ENCODE data around the gene NIN. TPM values are rescaled to one million over a fixed set of nuclear protein-coding genes. Genes with fewer than 3 reads are reported as not detected.
A peak's percentile ranks its signal among the peaks of the same experiment; 100 is the strongest.

Gene NIN
- total RNA-seq, 5 donors from 2014 or later (not counting 1 experiment from before 2014, with no cell fraction given): 92.8 to 141 (median 106) TPM

- no peaks in the 10 kb centered on the region for H3K27me3 Mint-ChIP-seq
- Histone ChIP-seq H3K4me1 (ENCODE audit: control insufficient read depth in 1 of 2, extremely low read depth in 1 of 2, insufficient read depth in 2 of 2, low read length in 2 of 2) (no peaks in the 10 kb centered on the region), H3K27me3 (replicated peaks in 1 of 2; ENCODE audit: control insufficient read depth in 2 of 2, extremely low read depth in 1 of 2, insufficient read depth in 2 of 2, low read length in 1 of 2) (no peaks in the 10 kb centered on the region), H3K4me3 (ENCODE audit: control insufficient read depth in 1 of 2, extremely low read depth in 1 of 2, low read length in 1 of 2) (no peak overlapping the region), H3K27ac (ENCODE audit: low read length) (no peak overlapping the region), H3K36me3 (ENCODE audit: control insufficient read depth in 2 of 2, extremely low read depth in 1 of 2, insufficient read depth in 1 of 2, low read length in 1 of 2) (no peaks in the 10 kb centered on the region), H3K9me3 (no peaks in the 10 kb centered on the region)
- H3K4me3 Mint-ChIP-seq: no peak overlapping the region
- H3K4me1 Mint-ChIP-seq: peaks cover 2 to 9% (median 3%) of the 10 kb centered on the region in 3 donors
- DNase-seq: no peak
- ATAC-seq (replicated peaks in 1 of 4): no peak
- H3K27ac Mint-ChIP-seq: no peak overlapping the region
- CTCF ChIA-PET: interaction anchor here in 1 of 2 donors (1.1 kb wide), 1 partner anchor 13 kb away, joined by 3 read pairs; no protein-coding TSS in a partner anchor
- POLR2A ChIA-PET: interaction anchor here in 1 of 2 donors (0.7 kb wide), 1 partner anchor 35 kb away, joined by 4 read pairs; no protein-coding TSS in a partner anchor
- WGBS (ENCODE audit: insufficient coverage): no CpG with 5 or more reads among the region's 2 CpGs
- no peaks in the 10 kb centered on the region for H3K9me3 Mint-ChIP-seq
- no peaks in the 10 kb centered on the region for H3K36me3 Mint-ChIP-seq
Measured at GRCh38 chr14:50844391-50844790, 13.4 kb upstream of the NIN start.

DNA sequence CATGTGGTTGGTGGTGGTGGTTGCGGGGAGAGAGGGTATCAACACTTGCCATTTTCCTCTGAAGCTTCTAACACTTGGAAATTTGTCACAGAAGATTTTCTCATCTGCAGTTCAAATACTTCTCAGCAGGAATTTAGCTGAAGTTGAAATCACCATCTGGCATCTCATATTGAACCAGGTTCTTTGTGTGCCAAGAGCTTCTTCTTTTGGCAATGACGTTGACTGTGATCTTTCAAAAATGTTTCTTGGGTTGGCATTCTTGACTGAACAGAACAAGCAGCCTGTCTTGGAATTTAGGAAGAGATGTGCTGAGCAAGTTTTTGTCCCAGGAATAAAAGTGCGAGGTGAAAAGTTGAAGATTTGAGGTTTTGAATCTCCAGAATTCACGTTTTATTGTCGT is 8.7 kb upstream of the NIN start:
- H3K27ac ChIP-seq (ENCODE audit: low read length): no peak overlapping the region
- H3K36me3 Mint-ChIP-seq: no peaks in the 10 kb centered on the region
- H3K9me3 Mint-ChIP-seq: no peaks in the 10 kb centered on the region
- no peaks in the 10 kb centered on the region for H3K36me3 ChIP-seq (ENCODE audit: control insufficient read depth in 2 of 2, extremely low read depth in 1 of 2, insufficient read depth in 1 of 2, low read length in 1 of 2)
- ChIA-PET CTCF (interaction anchor here (0.5 to 1.8 kb wide), 3 partner anchors 21 to 511 kb away, joined by 3 to 6 read pairs (median 3); no protein-coding TSS in a partner anchor), POLR2A (no interaction called here)
- peaks cover 17 to 39% (median 18%) of the 10 kb centered on the region in 3 donors for H3K4me1 Mint-ChIP-seq
- 92% methylated on average over 2 of the region's 5 CpGs for WGBS (ENCODE audit: insufficient coverage)
- H3K4me3 ChIP-seq (ENCODE audit: control insufficient read depth in 1 of 2, extremely low read depth in 1 of 2, low read length in 1 of 2): no peak overlapping the region
- H3K4me3 Mint-ChIP-seq: no peak overlapping the region
- DNase-seq (no peak), ATAC-seq (replicated peaks in 1 of 4) (no peak)
- no peaks in the 10 kb centered on the region for H3K27me3 Mint-ChIP-seq
- H3K4me1 ChIP-seq (ENCODE audit: control insufficient read depth in 1 of 2, extremely low read depth in 1 of 2, insufficient read depth in 2 of 2, low read length in 2 of 2): peaks cover 13 to 16% of the 10 kb centered on the region in 2 experiments
- peaks cover 0 to 3% of the 10 kb centered on the region in 2 experiments for H3K27me3 ChIP-seq (replicated peaks in 1 of 2; ENCODE audit: control insufficient read depth in 2 of 2, extremely low read depth in 1 of 2, insufficient read depth in 2 of 2, low read length in 1 of 2)
- no peak overlapping the region for H3K27ac Mint-ChIP-seq
- no peaks in the 10 kb centered on the region for H3K9me3 ChIP-seq

DNA sequence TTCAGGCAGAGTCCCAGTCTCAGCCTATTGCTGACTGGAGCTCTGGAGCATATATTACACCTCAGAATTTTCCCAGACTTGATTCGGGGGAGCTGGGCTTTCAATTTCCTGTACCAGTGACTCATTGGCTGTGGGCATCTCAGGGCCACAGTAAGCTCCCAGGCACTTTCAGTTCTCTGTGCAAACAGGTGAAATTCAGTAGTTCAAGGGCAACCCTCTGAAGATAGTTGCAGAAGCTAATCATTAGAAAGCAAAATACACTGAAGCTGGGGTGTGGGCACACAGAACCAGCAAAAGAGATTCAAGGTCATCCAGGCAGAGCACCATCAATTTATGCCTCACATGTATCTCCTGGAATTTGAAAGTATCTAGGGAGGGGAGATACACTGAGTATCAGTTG is 8.1 kb upstream of the NIN start:
- Mint-ChIP-seq H3K36me3 (no peaks in the 10 kb centered on the region), H3K4me3 (no peak overlapping the region), H3K27me3 (no peaks in the 10 kb centered on the region), H3K9me3 (no peaks in the 10 kb centered on the region), H3K4me1 (peaks cover 22 to 46% (median 22%) of the 10 kb centered on the region in 3 donors), H3K27ac (no peak overlapping the region)
- no peak for DNase-seq
- Histone ChIP-seq H3K9me3 (no peaks in the 10 kb centered on the region), H3K36me3 (ENCODE audit: control insufficient read depth in 2 of 2, extremely low read depth in 1 of 2, insufficient read depth in 1 of 2, low read length in 1 of 2) (no peaks in the 10 kb centered on the region), H3K4me3 (ENCODE audit: control insufficient read depth in 1 of 2, extremely low read depth in 1 of 2, low read length in 1 of 2) (no peak overlapping the region), H3K27me3 (replicated peaks in 1 of 2; ENCODE audit: control insufficient read depth in 2 of 2, extremely low read depth in 1 of 2, insufficient read depth in 2 of 2, low read length in 1 of 2) (peaks cover 0 to 3% of the 10 kb centered on the region in 2 experiments), H3K4me1 (ENCODE audit: control insufficient read depth in 1 of 2, extremely low read depth in 1 of 2, insufficient read depth in 2 of 2, low read length in 2 of 2) (peaks cover 17 to 20% of the 10 kb centered on the region in 2 experiments), H3K27ac (ENCODE audit: low read length) (no peak overlapping the region)
- CTCF ChIA-PET: interaction anchor here (0.5 to 1.8 kb wide), 3 partner anchors 22 to 510 kb away, joined by 3 to 6 read pairs (median 3); no protein-coding TSS in a partner anchor
- WGBS (ENCODE audit: insufficient coverage): 0% methylated on average over 1 of the region's 1 CpG
- POLR2A ChIA-PET: no interaction called here
- ATAC-seq (replicated peaks in 1 of 4): peak in 1 of 4 experiments; percentile 33

GRCh38 chr14:50837850-50838470 is 7.0 kb upstream of the NIN start:
- ATAC-seq (replicated peaks in 1 of 4) (no peak), DNase-seq (no peak)
- no peaks in the 10 kb centered on the region for H3K9me3 Mint-ChIP-seq
- no peak overlapping the region for H3K27ac Mint-ChIP-seq
- peaks cover 26 to 48% (median 28%) of the 10 kb centered on the region in 3 donors for H3K4me1 Mint-ChIP-seq
- WGBS (ENCODE audit: insufficient coverage): 17% methylated on average over 1 of the region's 2 CpGs
- ChIA-PET CTCF (interaction anchor here in 1 of 2 donors (1.8 kb wide), 1 partner anchor 23 kb away, joined by 6 read pairs; no protein-coding TSS in a partner anchor), POLR2A (interaction anchor here in 1 of 2 donors (0.5 kb wide), 1 partner anchor 27 kb away, joined by 3 read pairs; no protein-coding TSS in a partner anchor)
- H3K4me1 ChIP-seq (ENCODE audit: control insufficient read depth in 1 of 2, extremely low read depth in 1 of 2, insufficient read depth in 2 of 2, low read length in 2 of 2): peaks cover 17 to 20% of the 10 kb centered on the region in 2 experiments
- no peaks in the 10 kb centered on the region for H3K27me3 Mint-ChIP-seq
- no peaks in the 10 kb centered on the region for H3K36me3 Mint-ChIP-seq
- H3K4me3 Mint-ChIP-seq: no peak overlapping the region
- no peaks in the 10 kb centered on the region for H3K9me3 ChIP-seq
- H3K27me3 ChIP-seq (replicated peaks in 1 of 2; ENCODE audit: control insufficient read depth in 2 of 2, extremely low read depth in 1 of 2, insufficient read depth in 2 of 2, low read length in 1 of 2): peaks cover 0 to 3% of the 10 kb centered on the region in 2 experiments
- H3K36me3 ChIP-seq (ENCODE audit: control insufficient read depth in 2 of 2, extremely low read depth in 1 of 2, insufficient read depth in 1 of 2, low read length in 1 of 2): no peaks in the 10 kb centered on the region
- H3K27ac ChIP-seq (ENCODE audit: low read length): no peak overlapping the region
- no peak overlapping the region for H3K4me3 ChIP-seq (ENCODE audit: control insufficient read depth in 1 of 2, extremely low read depth in 1 of 2, low read length in 1 of 2)

GRCh38 chr14:50837271-50837670 is 6.3 kb upstream of the NIN start:
- no peaks in the 10 kb centered on the region for H3K36me3 Mint-ChIP-seq
- no peak overlapping the region for H3K27ac Mint-ChIP-seq
- Histone ChIP-seq H3K4me3 (ENCODE audit: control insufficient read depth in 1 of 2, extremely low read depth in 1 of 2, low read length in 1 of 2) (no peak overlapping the region), H3K9me3 (no peaks in the 10 kb centered on the region), H3K27ac (ENCODE audit: low read length) (no peak overlapping the region), H3K4me1 (ENCODE audit: control insufficient read depth in 1 of 2, extremely low read depth in 1 of 2, insufficient read depth in 2 of 2, low read length in 2 of 2) (peaks cover 17 to 20% of the 10 kb centered on the region in 2 experiments), H3K36me3 (ENCODE audit: control insufficient read depth in 2 of 2, extremely low read depth in 1 of 2, insufficient read depth in 1 of 2, low read length in 1 of 2) (no peaks in the 10 kb centered on the region), H3K27me3 (replicated peaks in 1 of 2; ENCODE audit: control insufficient read depth in 2 of 2, extremely low read depth in 1 of 2, insufficient read depth in 2 of 2, low read length in 1 of 2) (peaks cover 0 to 3% of the 10 kb centered on the region in 2 experiments)
- 92% methylated on average over 6 of the region's 10 CpGs for WGBS (ENCODE audit: insufficient coverage)
- CTCF ChIA-PET: no interaction called here
- peaks cover 31 to 53% (median 34%) of the 10 kb centered on the region in 3 donors for H3K4me1 Mint-ChIP-seq
- H3K4me3 Mint-ChIP-seq: no peak overlapping the region
- H3K9me3 Mint-ChIP-seq: no peaks in the 10 kb centered on the region
- no peak for ATAC-seq (replicated peaks in 1 of 4)
- POLR2A ChIA-PET: no interaction called here
- no peak for DNase-seq
- H3K27me3 Mint-ChIP-seq: no peaks in the 10 kb centered on the region

GRCh38 chr14:50836515-50836914 is 5.6 kb upstream of the NIN start:
- Histone ChIP-seq H3K27me3 (replicated peaks in 1 of 2; ENCODE audit: control insufficient read depth in 2 of 2, extremely low read depth in 1 of 2, insufficient read depth in 2 of 2, low read length in 1 of 2) (peaks cover 0 to 3% of the 10 kb centered on the region in 2 experiments), H3K36me3 (ENCODE audit: control insufficient read depth in 2 of 2, extremely low read depth in 1 of 2, insufficient read depth in 1 of 2, low read length in 1 of 2) (no peaks in the 10 kb centered on the region), H3K4me1 (ENCODE audit: control insufficient read depth in 1 of 2, extremely low read depth in 1 of 2, insufficient read depth in 2 of 2, low read length in 2 of 2) (peaks cover 22 to 25% of the 10 kb centered on the region in 2 experiments), H3K27ac (ENCODE audit: low read length) (no peak overlapping the region), H3K9me3 (no peaks in the 10 kb centered on the region), H3K4me3 (ENCODE audit: control insufficient read depth in 1 of 2, extremely low read depth in 1 of 2, low read length in 1 of 2) (no peak overlapping the region)
- no peaks in the 10 kb centered on the region for H3K9me3 Mint-ChIP-seq
- H3K27ac Mint-ChIP-seq: no peak overlapping the region
- H3K27me3 Mint-ChIP-seq: no peaks in the 10 kb centered on the region
- no peak for ATAC-seq (replicated peaks in 1 of 4)
- DNase-seq: no peak
- WGBS (ENCODE audit: insufficient coverage): 100% methylated on average over 3 of the region's 5 CpGs
- POLR2A ChIA-PET: no interaction called here
- CTCF ChIA-PET: interaction anchor here in 1 of 2 donors (0.5 to 1.9 kb wide), 2 partner anchors 13 to 24 kb away, joined by 4 to 19 read pairs; no protein-coding TSS in a partner anchor
- H3K4me3 Mint-ChIP-seq: no peak overlapping the region
- peaks cover 38 to 60% (median 41%) of the 10 kb centered on the region in 3 donors for H3K4me1 Mint-ChIP-seq
- no peaks in the 10 kb centered on the region for H3K36me3 Mint-ChIP-seq
